ENCODE results near the gene ECI1.

- no peak for TF ChIP-seq CTCF (IDR thresholded peaks at IDR 0.05 in 2 of 3, conservative IDR thresholded peaks at IDR 0.05 in 1 of 3; ENCODE audit: borderline replicate concordance in 1 of 3, insufficient read depth in 1 of 3, low read depth in 2 of 3, low read length in 2 of 3)
- no peak for TF ChIP-seq EZH2 (IDR thresholded peaks at IDR 0.05)
- TF ChIP-seq JUND (IDR thresholded peaks at IDR 0.05) = no peak
- TF ChIP-seq, protein P1, sequence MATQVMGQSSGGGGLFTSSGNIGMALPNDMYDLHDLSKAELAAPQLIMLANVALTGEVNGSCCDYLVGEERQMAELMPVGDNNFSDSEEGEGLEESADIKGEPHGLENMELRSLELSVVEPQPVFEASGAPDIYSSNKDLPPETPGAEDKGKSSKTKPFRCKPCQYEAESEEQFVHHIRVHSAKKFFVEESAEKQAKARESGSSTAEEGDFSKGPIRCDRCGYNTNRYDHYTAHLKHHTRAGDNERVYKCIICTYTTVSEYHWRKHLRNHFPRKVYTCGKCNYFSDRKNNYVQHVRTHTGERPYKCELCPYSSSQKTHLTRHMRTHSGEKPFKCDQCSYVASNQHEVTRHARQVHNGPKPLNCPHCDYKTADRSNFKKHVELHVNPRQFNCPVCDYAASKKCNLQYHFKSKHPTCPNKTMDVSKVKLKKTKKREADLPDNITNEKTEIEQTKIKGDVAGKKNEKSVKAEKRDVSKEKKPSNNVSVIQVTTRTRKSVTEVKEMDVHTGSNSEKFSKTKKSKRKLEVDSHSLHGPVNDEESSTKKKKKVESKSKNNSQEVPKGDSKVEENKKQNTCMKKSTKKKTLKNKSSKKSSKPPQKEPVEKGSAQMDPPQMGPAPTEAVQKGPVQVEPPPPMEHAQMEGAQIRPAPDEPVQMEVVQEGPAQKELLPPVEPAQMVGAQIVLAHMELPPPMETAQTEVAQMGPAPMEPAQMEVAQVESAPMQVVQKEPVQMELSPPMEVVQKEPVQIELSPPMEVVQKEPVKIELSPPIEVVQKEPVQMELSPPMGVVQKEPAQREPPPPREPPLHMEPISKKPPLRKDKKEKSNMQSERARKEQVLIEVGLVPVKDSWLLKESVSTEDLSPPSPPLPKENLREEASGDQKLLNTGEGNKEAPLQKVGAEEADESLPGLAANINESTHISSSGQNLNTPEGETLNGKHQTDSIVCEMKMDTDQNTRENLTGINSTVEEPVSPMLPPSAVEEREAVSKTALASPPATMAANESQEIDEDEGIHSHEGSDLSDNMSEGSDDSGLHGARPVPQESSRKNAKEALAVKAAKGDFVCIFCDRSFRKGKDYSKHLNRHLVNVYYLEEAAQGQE (IDR thresholded peaks at IDR 0.05; ENCODE audit: low read depth) = no peak
- no peak for TF ChIP-seq YY1 (IDR thresholded peaks at IDR 0.05; ENCODE audit: extremely low read depth, insufficient replicate concordance, low read depth, low read length)
- TF ChIP-seq MAX (IDR thresholded peaks at IDR 0.05) = no peak
Observed at GRCh38 chr16:2280981-2281542, 29.7 kb upstream of the ECI1 start.

All from HCT116 (cell line).